ENCODE data around the gene VENTX.

The VENTX gene

DNA sequence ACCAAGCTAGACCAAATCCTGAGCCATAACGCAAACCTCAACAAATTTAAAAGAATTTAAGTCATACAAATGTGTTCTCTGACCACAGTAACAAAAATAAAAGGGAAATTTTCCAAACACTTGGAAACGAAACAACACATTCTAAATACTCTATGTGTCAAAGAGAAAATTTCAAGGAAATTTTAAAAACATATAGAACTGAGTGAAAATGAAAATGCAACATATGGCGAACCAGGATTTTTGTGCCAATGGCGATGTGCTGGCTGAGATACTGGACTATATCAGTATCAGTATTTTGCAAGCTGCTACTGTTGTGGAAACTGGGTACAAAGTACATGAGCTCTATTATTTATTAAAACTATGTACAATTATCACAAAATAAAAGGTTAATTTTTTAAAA is 43.5 kb upstream of the VENTX start:
- H3K4me3 ChIP-seq (ENCODE audit: low read length) = no peak overlapping the region
- no peak for DNase-seq (ENCODE audit: low read depth)
- TF ChIP-seq, protein P1, sequence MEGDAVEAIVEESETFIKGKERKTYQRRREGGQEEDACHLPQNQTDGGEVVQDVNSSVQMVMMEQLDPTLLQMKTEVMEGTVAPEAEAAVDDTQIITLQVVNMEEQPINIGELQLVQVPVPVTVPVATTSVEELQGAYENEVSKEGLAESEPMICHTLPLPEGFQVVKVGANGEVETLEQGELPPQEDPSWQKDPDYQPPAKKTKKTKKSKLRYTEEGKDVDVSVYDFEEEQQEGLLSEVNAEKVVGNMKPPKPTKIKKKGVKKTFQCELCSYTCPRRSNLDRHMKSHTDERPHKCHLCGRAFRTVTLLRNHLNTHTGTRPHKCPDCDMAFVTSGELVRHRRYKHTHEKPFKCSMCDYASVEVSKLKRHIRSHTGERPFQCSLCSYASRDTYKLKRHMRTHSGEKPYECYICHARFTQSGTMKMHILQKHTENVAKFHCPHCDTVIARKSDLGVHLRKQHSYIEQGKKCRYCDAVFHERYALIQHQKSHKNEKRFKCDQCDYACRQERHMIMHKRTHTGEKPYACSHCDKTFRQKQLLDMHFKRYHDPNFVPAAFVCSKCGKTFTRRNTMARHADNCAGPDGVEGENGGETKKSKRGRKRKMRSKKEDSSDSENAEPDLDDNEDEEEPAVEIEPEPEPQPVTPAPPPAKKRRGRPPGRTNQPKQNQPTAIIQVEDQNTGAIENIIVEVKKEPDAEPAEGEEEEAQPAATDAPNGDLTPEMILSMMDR (IDR thresholded peaks at IDR 0.05; ENCODE audit: insufficient read depth, low read depth, low read length, missing control alignments) = no peak

DNA sequence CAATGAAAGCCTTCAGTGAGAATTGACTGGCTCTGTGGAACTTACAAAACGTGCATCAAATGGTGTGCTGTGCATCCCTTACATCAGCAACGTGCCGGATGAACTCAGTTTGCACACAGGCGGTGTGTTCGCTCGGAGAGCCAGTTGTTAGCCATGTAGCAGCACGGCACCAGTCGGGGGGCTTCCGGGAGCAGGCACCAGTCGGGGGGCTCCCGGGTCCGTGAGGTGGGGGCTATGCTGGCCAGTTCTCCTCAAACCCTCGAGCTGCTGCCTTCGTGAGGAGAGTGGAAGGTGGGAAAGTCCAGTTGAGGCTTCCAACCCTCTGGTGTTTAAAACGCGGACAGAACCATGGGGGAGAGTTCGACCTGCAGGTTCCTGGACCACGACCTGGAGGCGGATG is 42.6 kb upstream of the VENTX start:
- TF ChIP-seq, protein P1 (IDR thresholded peaks at IDR 0.05; ENCODE audit: insufficient read depth, low read depth, low read length, missing control alignments) = no peak
- no peak for DNase-seq (ENCODE audit: low read depth)
- H3K4me3 ChIP-seq (ENCODE audit: low read length) = no peak overlapping the region

DNA sequence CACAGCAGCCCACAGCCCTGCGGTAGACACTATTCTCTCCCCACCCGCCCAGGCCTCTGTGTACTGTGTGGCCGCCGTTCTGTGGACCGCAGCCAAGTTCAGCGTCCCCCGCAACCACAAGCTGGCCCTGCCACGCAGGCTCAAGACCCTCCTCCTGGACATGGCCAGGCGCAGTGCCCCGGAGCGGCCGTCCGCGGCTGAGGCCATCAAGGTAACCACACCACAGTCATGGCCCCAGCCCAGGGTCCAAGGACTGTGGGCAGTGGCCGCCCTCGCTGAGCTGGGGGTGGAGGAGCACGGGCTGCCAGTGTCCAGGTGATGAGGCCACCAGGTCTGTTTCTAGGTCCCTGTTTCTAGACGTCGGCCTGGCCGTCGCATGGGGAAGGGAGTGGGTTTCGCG is 42.0 kb upstream of the VENTX start:
- H3K4me3 ChIP-seq (ENCODE audit: low read length) = no peak overlapping the region
- TF ChIP-seq, protein P1 (IDR thresholded peaks at IDR 0.05; ENCODE audit: insufficient read depth, low read depth, low read length, missing control alignments) = no peak
- no peak for DNase-seq (ENCODE audit: low read depth)

DNA sequence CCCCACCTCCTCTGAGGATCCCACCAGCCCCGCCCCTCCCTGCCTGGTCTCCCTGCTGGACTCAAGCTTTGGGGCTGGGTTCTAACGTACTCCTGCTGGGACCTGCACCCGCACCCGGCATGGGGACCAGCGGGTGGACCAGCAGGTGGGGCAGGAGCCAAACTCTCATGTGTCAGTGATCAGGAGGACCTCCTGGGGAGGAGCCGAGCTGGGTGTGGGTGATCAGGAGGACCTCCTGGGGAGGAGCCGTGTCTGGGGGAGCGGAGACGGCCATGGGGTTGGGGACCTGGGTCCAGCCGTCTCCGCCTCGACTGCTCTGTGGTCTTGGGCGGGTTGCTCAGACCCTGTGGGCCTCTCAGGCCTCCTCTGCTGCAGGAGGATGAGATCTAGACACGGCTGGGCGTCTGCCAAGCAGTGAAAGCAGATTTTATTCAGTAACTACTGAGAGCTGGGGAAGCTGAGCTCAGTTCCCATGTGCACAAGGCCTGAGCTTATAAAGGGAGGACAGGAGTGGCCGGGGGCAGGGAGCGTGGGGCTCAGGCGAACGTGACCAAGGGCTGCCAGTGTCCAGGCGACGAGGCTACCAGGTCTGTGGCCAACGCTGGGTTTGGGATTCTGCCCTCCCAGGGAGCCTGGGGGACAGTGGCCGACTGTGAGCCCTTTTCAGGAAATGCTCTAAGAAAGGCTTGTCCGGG is 41.3 kb upstream of the VENTX start:
- no peak for DNase-seq (ENCODE audit: low read depth)
- TF ChIP-seq, protein P1 (IDR thresholded peaks at IDR 0.05; ENCODE audit: insufficient read depth, low read depth, low read length, missing control alignments) = no peak
- no peak overlapping the region for H3K4me3 ChIP-seq (ENCODE audit: low read length)

DNA sequence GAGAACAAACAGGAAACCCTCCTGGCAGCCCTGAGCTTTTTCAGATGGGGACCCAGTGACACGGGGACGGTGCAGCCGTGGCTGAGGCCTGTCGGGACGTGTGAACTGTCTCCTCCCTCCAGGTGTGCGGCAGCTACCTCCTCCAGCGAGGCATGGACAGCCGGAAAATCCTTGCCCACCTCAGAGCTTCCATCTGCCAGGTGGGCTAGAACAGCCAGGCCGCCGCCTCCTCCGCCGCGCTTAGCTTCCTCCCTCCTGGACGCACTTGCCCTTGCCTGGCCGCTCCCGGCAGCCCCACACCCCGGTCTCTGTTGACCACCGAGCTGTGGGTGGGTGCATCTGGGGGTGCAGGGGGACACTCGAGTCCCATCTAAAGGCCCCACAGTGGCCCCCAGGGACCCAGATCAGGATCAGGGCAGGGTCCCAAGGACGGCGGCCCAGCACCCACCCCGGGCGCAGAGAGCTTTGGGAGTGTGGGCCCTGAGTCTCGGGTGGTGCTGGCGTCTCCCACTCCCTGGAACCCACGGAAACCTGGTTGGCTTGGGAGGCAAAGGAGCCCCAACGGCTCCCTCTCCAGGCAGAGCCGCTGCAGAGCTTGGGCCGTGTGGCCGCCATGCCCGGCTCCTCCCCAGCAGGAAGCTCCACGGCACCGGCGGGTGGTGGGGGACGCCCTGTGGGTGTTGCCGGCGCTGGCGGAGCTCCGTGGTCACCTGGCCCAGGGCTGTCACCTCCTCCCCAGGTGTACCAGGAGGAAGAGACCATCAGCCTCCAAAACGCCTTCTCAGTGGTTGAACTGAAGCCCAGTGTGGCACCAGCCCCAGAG is 40.5 kb upstream of the VENTX start:
- TF ChIP-seq, protein P1 (IDR thresholded peaks at IDR 0.05; ENCODE audit: insufficient read depth, low read depth, low read length, missing control alignments) = no peak
- H3K4me3 ChIP-seq (ENCODE audit: low read length) = no peak overlapping the region
- no peak for DNase-seq (ENCODE audit: low read depth)

DNA sequence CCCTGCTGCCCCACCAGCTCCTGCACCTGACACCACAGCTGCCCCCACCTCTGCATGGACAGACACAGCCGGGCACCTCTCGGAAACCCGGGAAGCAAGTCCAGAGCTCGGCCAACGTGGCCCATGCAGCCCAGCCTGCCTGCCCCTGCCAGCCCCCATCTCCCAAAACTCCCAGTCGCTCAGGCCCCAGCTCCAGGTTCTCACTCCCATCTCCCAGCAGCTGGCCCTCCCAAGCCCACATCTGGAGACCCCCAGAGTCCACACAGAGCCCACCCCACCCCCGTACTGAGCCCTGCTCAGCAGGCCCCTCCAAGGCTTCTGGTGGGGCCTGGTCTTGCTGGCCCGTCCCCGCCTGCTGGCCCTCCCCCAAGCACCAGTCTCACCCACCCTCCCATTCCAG is 39.9 kb upstream of the VENTX start:
- H3K4me3 ChIP-seq (ENCODE audit: low read length) = no peak overlapping the region
- TF ChIP-seq, protein P1 (IDR thresholded peaks at IDR 0.05; ENCODE audit: insufficient read depth, low read depth, low read length, missing control alignments) = no peak

More for the DNA sequence above, 39.9 kb upstream of the VENTX start:
- no peak for DNase-seq (ENCODE audit: low read depth)

Data from epithelial cell of esophagus (primary cell).